Stimulated activated CD4-positive, alpha-beta T cell treated with anti-CD3 and anti-CD28 coated beads, Interleukin-15, amount 100 ng/mL, for 48 hours (primary cell): Measurements from ENCODE around the gene SLC9A9.

Experiments
- DNase-seq, 2 donors: peaks; one replicate each; pipeline ENCODE4 v3.0.0-alpha.2; 2020; ENCODE audit warnings: low read depth in 2 of 2

Gene SLC9A9

GRCh38 chr3:143757691-143758090 lies 90.6 kb downstream of the SLC9A9 start:
- DNase-seq: no peak

- no peak for DNase-seq
These were observed 92.3 kb downstream of the SLC9A9 start for GRCh38 chr3:143755978-143756377.

GRCh38 chr3:143754090-143754489 lies 94.2 kb downstream of the SLC9A9 start:
- no peak for DNase-seq

GRCh38 chr3:143753456-143753855 lies 94.8 kb downstream of the SLC9A9 start:
- DNase-seq: no peak

GRCh38 chr3:143753006-143753405 lies 95.3 kb downstream of the SLC9A9 start:
- no peak for DNase-seq

GRCh38 chr3:143751643-143752178 lies 96.6 kb downstream of the SLC9A9 start:
- DNase-seq: peak in 1 of 2 donors; percentile 11

GRCh38 chr3:143750841-143751240 lies 97.4 kb downstream of the SLC9A9 start:
- DNase-seq: no peak

- no peak for DNase-seq
These were observed 98.3 kb downstream of the SLC9A9 start for GRCh38 chr3:143749926-143750325.

GRCh38 chr3:143737065-143737464 lies 111.2 kb downstream of the SLC9A9 start:
- no peak for DNase-seq

GRCh38 chr3:143736205-143736997 lies 111.9 kb downstream of the SLC9A9 start:
- DNase-seq: no peak

- DNase-seq: no peak
These were observed 116.5 kb downstream of the SLC9A9 start for GRCh38 chr3:143731776-143732175.

GRCh38 chr3:143731320-143731719 lies 116.9 kb downstream of the SLC9A9 start:
- no peak for DNase-seq

- no peak for DNase-seq
These were observed 120.9 kb downstream of the SLC9A9 start for GRCh38 chr3:143727391-143727790.

GRCh38 chr3:143726727-143727126 lies 121.5 kb downstream of the SLC9A9 start:
- no peak for DNase-seq

GRCh38 chr3:143720381-143720780 lies 127.9 kb downstream of the SLC9A9 start:
- DNase-seq: no peak

- DNase-seq: no peak
These were observed 129.8 kb downstream of the SLC9A9 start for GRCh38 chr3:143718463-143718862.

- DNase-seq: no peak
These were observed 131.5 kb downstream of the SLC9A9 start for GRCh38 chr3:143716731-143717130.

- DNase-seq: no peak
These were observed 135.7 kb downstream of the SLC9A9 start for GRCh38 chr3:143712522-143712921.

- DNase-seq: no peak
These were observed 140.4 kb downstream of the SLC9A9 start for GRCh38 chr3:143707848-143708247.

GRCh38 chr3:143700431-143700975 lies 147.8 kb downstream of the SLC9A9 start:
- DNase-seq: no peak

GRCh38 chr3:143699424-143699823 lies 148.8 kb downstream of the SLC9A9 start:
- no peak for DNase-seq

- DNase-seq: no peak
These were observed 149.5 kb downstream of the SLC9A9 start for GRCh38 chr3:143698682-143699303.

- DNase-seq: no peak
These were observed 150.3 kb downstream of the SLC9A9 start for GRCh38 chr3:143697975-143698374.
